ENCODE measurements around the gene EPHA2. TPM values are rescaled to one million over a fixed set of nuclear protein-coding genes. Genes with fewer than 3 reads are reported as not detected.

Gene EPHA2
- total RNA-seq, 2 experiments from 2014 or later: 0.15 TPM; not detected in 1

DNA sequence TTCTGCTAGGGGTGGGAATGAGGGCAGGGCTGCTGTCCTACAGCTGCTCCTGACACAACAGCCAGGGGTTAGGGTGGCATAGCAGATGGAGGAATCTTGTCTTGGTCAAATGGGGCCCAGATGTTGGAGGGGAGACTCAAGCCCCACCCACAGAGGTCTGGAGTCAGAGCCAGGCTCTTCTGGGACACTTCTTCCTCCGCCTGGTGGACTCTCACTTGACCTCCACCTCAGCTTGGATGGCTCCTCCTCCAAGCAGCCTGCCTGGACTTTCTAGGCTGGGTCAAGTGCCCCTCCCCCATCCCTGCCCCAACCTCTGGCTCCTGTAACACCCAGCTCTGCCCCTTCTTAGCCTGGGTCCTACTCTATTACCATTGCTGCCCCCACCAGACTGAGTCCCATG, 35.5 kb downstream of the EPHA2 start:
- CTCF ChIA-PET (ENCODE audit: unreplicated experiment): no interaction called here
- POLR2A ChIA-PET: no interaction called here

DNA sequence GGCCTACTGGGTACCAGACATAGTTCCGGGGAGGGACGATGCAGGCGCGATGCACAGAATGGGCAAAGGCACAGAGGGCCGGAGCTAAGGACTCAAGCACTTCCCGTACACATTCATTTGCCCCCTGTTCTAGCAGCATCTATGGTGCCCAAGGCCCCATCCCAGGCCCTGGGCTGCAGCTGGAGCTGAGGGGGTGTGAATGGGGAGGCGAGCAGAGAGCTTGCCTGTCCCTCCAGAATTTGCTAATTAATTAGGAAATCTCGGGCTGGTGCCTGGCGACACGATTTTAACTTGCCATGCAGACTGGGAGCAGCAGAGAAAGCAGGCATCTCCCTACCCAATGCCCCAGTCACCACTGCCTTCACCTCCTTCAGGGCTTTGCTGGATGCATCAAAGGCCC, 35.9 kb downstream of the EPHA2 start:
- no peak for DNase-seq (ENCODE audit: low spot score)
- CTCF ChIA-PET (ENCODE audit: unreplicated experiment): no interaction called here

More for the DNA sequence above, 35.5 kb downstream of the EPHA2 start:
- intact Hi-C loops (cut with micrococcal nuclease; ENCODE audit: unreplicated experiment): no loop called here
- H3K9me3 ChIP-seq (ENCODE audit: low read length): no peaks in the 10 kb centered on the region
- DNase-seq (ENCODE audit: low spot score): no peak
- H3K79me2 ChIP-seq (ENCODE audit: insufficient read depth, low read depth, low read length): no peaks in the 10 kb centered on the region
- no peaks in the 10 kb centered on the region for H3K9me2 ChIP-seq (ENCODE audit: insufficient read depth, low read length)
- H3K4me2 ChIP-seq (ENCODE audit: low read length): no peak overlapping the region
- no peak overlapping the region for H3K4me3 ChIP-seq (ENCODE audit: low read depth, low read length, poor library complexity, severe bottlenecking)
- no peaks in the 10 kb centered on the region for H3K36me3 ChIP-seq (ENCODE audit: insufficient read depth, low read length)
- H3K27ac ChIP-seq (ENCODE audit: low read depth, low read length, poor library complexity, severe bottlenecking): no peak overlapping the region
- TF ChIP-seq CTCF (conservative IDR thresholded peaks at IDR 0.05; ENCODE audit: low read length) (no peak), EZH2phosphoT487 (IDR thresholded peaks at IDR 0.05; ENCODE audit: borderline replicate concordance, low read depth, low read length) (no peak)
- no peaks in the 10 kb centered on the region for H3K4me1 ChIP-seq (ENCODE audit: insufficient read depth, low read length, poor library complexity, severe bottlenecking)
- no peaks in the 10 kb centered on the region for H4K20me1 ChIP-seq (ENCODE audit: insufficient read depth, low read length)
- BruUV-seq (replicated peaks): no TSS peak
- H2AFZ ChIP-seq (ENCODE audit: low read length): no peak overlapping the region

GRCh38 chr1:16119504-16119903, 36.4 kb downstream of the EPHA2 start:
- Histone ChIP-seq H2AFZ (ENCODE audit: low read length) (no peak overlapping the region), H4K20me1 (ENCODE audit: insufficient read depth, low read length) (no peaks in the 10 kb centered on the region), H3K4me1 (ENCODE audit: insufficient read depth, low read length, poor library complexity, severe bottlenecking) (no peaks in the 10 kb centered on the region), H3K79me2 (ENCODE audit: insufficient read depth, low read depth, low read length) (no peaks in the 10 kb centered on the region), H3K4me3 (ENCODE audit: low read depth, low read length, poor library complexity, severe bottlenecking) (no peak overlapping the region), H3K9me2 (ENCODE audit: insufficient read depth, low read length) (no peaks in the 10 kb centered on the region), H3K36me3 (ENCODE audit: insufficient read depth, low read length) (no peaks in the 10 kb centered on the region), H3K4me2 (ENCODE audit: low read length) (no peak overlapping the region), H3K27ac (ENCODE audit: low read depth, low read length, poor library complexity, severe bottlenecking) (no peak overlapping the region), H3K9me3 (ENCODE audit: low read length) (no peaks in the 10 kb centered on the region)
- TF ChIP-seq EZH2phosphoT487 (IDR thresholded peaks at IDR 0.05; ENCODE audit: borderline replicate concordance, low read depth, low read length): no peak
- no peak for TF ChIP-seq CTCF (conservative IDR thresholded peaks at IDR 0.05; ENCODE audit: low read length)
- BruUV-seq (replicated peaks): no TSS peak
- ChIA-PET CTCF (ENCODE audit: unreplicated experiment) (no interaction called here), POLR2A (no interaction called here)
- DNase-seq (ENCODE audit: low spot score): no peak
- intact Hi-C loops (cut with micrococcal nuclease; ENCODE audit: unreplicated experiment): no loop called here

More for the DNA sequence above, 35.9 kb downstream of the EPHA2 start:
- Histone ChIP-seq H3K27ac (ENCODE audit: low read depth, low read length, poor library complexity, severe bottlenecking) (no peak overlapping the region), H3K4me1 (ENCODE audit: insufficient read depth, low read length, poor library complexity, severe bottlenecking) (no peaks in the 10 kb centered on the region), H3K9me2 (ENCODE audit: insufficient read depth, low read length) (no peaks in the 10 kb centered on the region), H3K36me3 (ENCODE audit: insufficient read depth, low read length) (no peaks in the 10 kb centered on the region), H2AFZ (ENCODE audit: low read length) (no peak overlapping the region), H3K4me2 (ENCODE audit: low read length) (no peak overlapping the region), H3K4me3 (ENCODE audit: low read depth, low read length, poor library complexity, severe bottlenecking) (no peak overlapping the region), H4K20me1 (ENCODE audit: insufficient read depth, low read length) (no peaks in the 10 kb centered on the region), H3K79me2 (ENCODE audit: insufficient read depth, low read depth, low read length) (no peaks in the 10 kb centered on the region), H3K9me3 (ENCODE audit: low read length) (no peaks in the 10 kb centered on the region)
- intact Hi-C loops (cut with micrococcal nuclease; ENCODE audit: unreplicated experiment): no loop called here
- no peak for TF ChIP-seq CTCF (conservative IDR thresholded peaks at IDR 0.05; ENCODE audit: low read length)
- TF ChIP-seq EZH2phosphoT487 (IDR thresholded peaks at IDR 0.05; ENCODE audit: borderline replicate concordance, low read depth, low read length): no peak
- BruUV-seq (replicated peaks): no TSS peak
- POLR2A ChIA-PET: no interaction called here

All from OCI-LY7 (cell line).